ENCODE measurements around the gene LRRC2.
A peak's percentile ranks its signal among the peaks of the same experiment; 100 is the strongest.
"Not testable (repeated sequence)": the region's sequence is repeated elsewhere in the genome, so short reads cannot be mapped to it uniquely, and the experiment has no call there.

Gene LRRC2

GRCh38 chr3:46579756-46580286, 13.7 kb upstream of the LRRC2 start:
- Histone ChIP-seq H3K27ac (replicated peaks) (no peak overlapping the region), H3K27me3 (ENCODE audit: insufficient read depth, poor library complexity, severe bottlenecking) (no peaks in the 10 kb centered on the region), H3K4me3 (replicated peaks; ENCODE audit: insufficient read depth, low read length) (no peak overlapping the region)
- DNase-seq (ENCODE audit: low read depth in 1 of 2, low spot score in 1 of 2), result no peak
- TF ChIP-seq REST (IDR thresholded peaks at IDR 0.05; ENCODE audit: insufficient replicate concordance, low read depth), result no peak
- TF ChIP-seq SPI1 (IDR thresholded peaks at IDR 0.05; ENCODE audit: borderline replicate concordance, low read depth), result no peak

GRCh38 chr3:46578973-46579755, 13.1 kb upstream of the LRRC2 start:
- Histone ChIP-seq H3K27me3 (ENCODE audit: insufficient read depth, poor library complexity, severe bottlenecking) (no peaks in the 10 kb centered on the region), H3K27ac (replicated peaks) (no peak overlapping the region), H3K4me3 (replicated peaks; ENCODE audit: insufficient read depth, low read length) (no peak overlapping the region)
- TF ChIP-seq GABPA (IDR thresholded peaks at IDR 0.05; ENCODE audit: low read depth) (no peak), SPI1 (IDR thresholded peaks at IDR 0.05; ENCODE audit: borderline replicate concordance, low read depth) (peak; percentile 69; the same call in 1 of the 2 replicates), CTCF (IDR thresholded peaks at IDR 0.05; ENCODE audit: insufficient read depth, low read length) (no peak), POLR2AphosphoS5 (IDR thresholded peaks at IDR 0.05; ENCODE audit: low read depth) (no peak), REST (IDR thresholded peaks at IDR 0.05; ENCODE audit: insufficient replicate concordance, low read depth) (no peak)
- no peak for DNase-seq (ENCODE audit: low read depth in 1 of 2, low spot score in 1 of 2)

GRCh38 chr3:46577580-46578249, 11.6 kb upstream of the LRRC2 start:
- DNase-seq (ENCODE audit: low read depth in 1 of 2, low spot score in 1 of 2); H3K4me3 ChIP-seq (replicated peaks; ENCODE audit: insufficient read depth, low read length); H3K27me3 ChIP-seq (ENCODE audit: insufficient read depth, poor library complexity, severe bottlenecking); H3K27ac ChIP-seq (replicated peaks): not testable (repeated sequence)

- H3K27me3 ChIP-seq (ENCODE audit: insufficient read depth, poor library complexity, severe bottlenecking), result no peaks in the 10 kb centered on the region
- TF ChIP-seq CTCF (IDR thresholded peaks at IDR 0.05; ENCODE audit: insufficient read depth, low read length) (no peak), SPI1 (IDR thresholded peaks at IDR 0.05; ENCODE audit: borderline replicate concordance, low read depth) (no peak), POLR2AphosphoS5 (IDR thresholded peaks at IDR 0.05; ENCODE audit: low read depth) (no peak), GABPA (IDR thresholded peaks at IDR 0.05; ENCODE audit: low read depth) (no peak), REST (IDR thresholded peaks at IDR 0.05; ENCODE audit: insufficient replicate concordance, low read depth) (no peak)
- DNase-seq (ENCODE audit: low read depth in 1 of 2, low spot score in 1 of 2), result no peak
- no peak overlapping the region for H3K4me3 ChIP-seq (replicated peaks; ENCODE audit: insufficient read depth, low read length)
- no peak overlapping the region for H3K27ac ChIP-seq (replicated peaks)
Observed at GRCh38 chr3:46576879-46577278, 10.8 kb upstream of the LRRC2 start.

Measured in HL-60 (cell line).